GM21737 (cell line): ENCODE measurements around the gene PCK2.

Source experiments
- ATAC-seq: cut with Tn5 transposase; IDR thresholded peaks from one replicate; pipeline ENCODE4 v1.9.1; 2021; ENCODE audit warnings: mild to moderate bottlenecking, moderate library complexity; ENCODE audit not compliant: unreplicated experiment

Gene PCK2

GRCh38 chr14:24150567-24150966 lies 56.5 kb downstream of the PCK2 start:
- ATAC-seq: no peak

GRCh38 chr14:24150993-24151392 lies 56.9 kb downstream of the PCK2 start:
- no peak for ATAC-seq

DNA sequence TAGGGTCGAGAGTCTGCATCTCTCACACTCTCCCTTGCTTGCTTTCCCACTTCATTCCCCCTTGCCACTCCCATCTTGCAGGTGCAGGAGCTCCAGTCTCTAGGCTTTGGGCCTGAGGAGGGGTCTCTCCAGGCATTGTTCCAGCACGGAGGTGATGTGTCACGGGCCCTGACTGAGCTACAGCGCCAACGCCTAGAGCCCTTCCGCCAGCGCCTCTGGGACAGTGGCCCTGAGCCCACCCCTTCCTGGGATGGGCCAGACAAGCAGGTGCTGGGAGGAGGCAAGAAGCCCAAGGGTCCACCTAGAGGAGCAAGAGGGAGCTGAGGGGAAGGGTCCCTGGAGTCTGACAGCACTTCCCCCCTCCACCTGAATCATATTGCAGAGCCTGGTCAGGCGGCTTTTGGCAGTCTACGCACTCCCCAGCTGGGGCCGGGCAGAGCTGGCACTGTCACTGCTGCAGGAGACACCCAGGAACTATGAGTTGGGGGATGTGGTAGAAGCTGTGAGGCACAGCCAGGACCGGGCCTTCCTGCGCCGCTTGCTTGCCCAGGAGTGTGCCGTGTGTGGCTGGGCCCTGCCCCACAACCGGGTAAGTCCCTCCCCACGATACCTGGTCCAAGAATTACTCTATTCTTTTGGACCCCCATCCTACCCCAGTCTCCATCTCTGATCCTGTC lies 57.4 kb downstream of the PCK2 start:
- no peak for ATAC-seq
